Activated CD4-positive, alpha-beta memory T cell treated with anti-CD3 and anti-CD28 coated beads for 36 hours (primary cell): ENCODE measurements around the gene OTOP3. TPM values are rescaled to one million over a fixed set of nuclear protein-coding genes. Genes with fewer than 3 reads are reported as not detected.

Source experiments
- CTCF ChIA-PET: fragments of 350-600 bp; sonication (Branson Sonifier 250); formaldehyde crosslinking; loops from one replicate; lab custom pipeline; 2021; ENCODE audit warnings: antibody characterized with exemption, inconsistent platforms; lab: Charles Lee
- POLR2A ChIA-PET: fragments of 350-600 bp; sonication (Branson Sonifier 250); formaldehyde crosslinking; loops from one replicate; lab custom pipeline; 2021; ENCODE audit warnings: antibody characterized with exemption; lab: Charles Lee
- DNase-seq: peaks from one replicate; pipeline ENCODE4 v3.0.0-alpha.2; 2020
- H3K27ac Mint-ChIP-seq: one replicate; pipeline ENCODE4 v1.8.0; 2021; ENCODE audit warnings: mixed read lengths
- H3K27me3 Mint-ChIP-seq: one replicate; pipeline ENCODE4 v1.8.0; 2021; ENCODE audit warnings: mixed read lengths
- H3K36me3 Mint-ChIP-seq: one replicate; pipeline ENCODE4 v1.8.0; 2021; ENCODE audit warnings: mixed read lengths
- H3K4me1 Mint-ChIP-seq: one replicate; pipeline ENCODE4 v1.8.0; 2021; ENCODE audit warnings: low read depth, mixed read lengths
- H3K4me3 Mint-ChIP-seq: one replicate; pipeline ENCODE4 v1.8.0; 2021; ENCODE audit warnings: mild to moderate bottlenecking, mixed read lengths
- H3K9me3 Mint-ChIP-seq: one replicate; pipeline ENCODE4 v1.8.0; 2021; ENCODE audit warnings: mixed read lengths
- intact Hi-C: fragments of 100-400 bp; cut with micrococcal nuclease; formaldehyde crosslinking; loops from one replicate; pipeline ENCODE4 v1.15.1; 2023
- total RNA-seq, 2 experiments: library from RNA; stranded (reverse); gene quantifications; one replicate each; pipeline ENCODE4 v1.2.3, GENCODE V29; 2021

The OTOP3 gene
- total RNA-seq, 2 experiments from 2014 or later: not detected

- Mint-ChIP-seq H3K27me3 (no peaks in the 10 kb centered on the region), H3K4me3 (no peak overlapping the region), H3K27ac (no peak overlapping the region), H3K4me1 (peaks cover 9% of the 10 kb centered on the region), H3K9me3 (no peaks in the 10 kb centered on the region), H3K36me3 (no peaks in the 10 kb centered on the region)
- CTCF ChIA-PET: interaction anchor here (0.6 to 9.3 kb wide), 40 partner anchors 9 to 385 kb away, joined by 3 to 195 read pairs (median 4); partner anchors contain the start of genes ARMC7, CDR2L, FADS6 and FDXR
- intact Hi-C loops: loop anchor here (1.0 to 5.0 kb wide), 2 partner anchors 35 to 166 kb away; partner anchors contain the start of gene USH1G
- DNase-seq: peak; percentile 85
- POLR2A ChIA-PET: no interaction called here
Observed at GRCh38 chr17:74957935-74958740, 22.4 kb downstream of the OTOP3 start.

DNA sequence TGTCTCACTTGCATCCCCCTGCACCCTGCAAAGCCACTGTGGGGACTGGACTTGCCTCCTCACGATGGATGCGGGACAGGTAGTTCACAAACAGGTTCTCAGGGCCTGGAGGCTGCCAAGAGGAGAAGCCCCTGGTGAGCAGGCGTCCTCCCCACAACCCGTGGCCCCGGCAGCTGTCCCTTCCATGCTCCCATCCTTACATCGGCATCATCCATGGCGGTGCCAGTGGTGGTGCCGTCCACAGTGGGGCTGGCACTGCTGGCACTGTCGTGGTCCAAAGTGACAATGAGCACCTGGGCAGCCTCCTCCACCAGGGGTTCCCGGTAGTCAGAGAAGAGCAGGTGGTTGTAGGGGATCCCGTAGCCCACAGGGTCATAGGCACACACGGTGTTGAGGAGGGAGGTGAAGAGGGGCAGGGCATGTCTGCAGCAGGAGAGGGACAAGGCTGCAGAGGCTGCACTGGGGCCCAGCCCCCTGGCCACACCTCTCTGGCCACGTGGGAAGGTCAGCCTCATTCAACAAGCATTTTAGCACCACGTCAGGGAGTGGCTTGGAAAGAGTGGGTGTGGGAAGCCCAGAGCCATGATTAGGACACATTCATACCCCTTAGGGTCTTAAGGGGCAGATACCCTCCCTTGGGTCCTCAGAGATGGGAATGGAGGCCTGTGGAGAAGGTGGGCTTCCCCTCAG is 24.3 kb downstream of the OTOP3 start:
- Mint-ChIP-seq H3K9me3 (no peaks in the 10 kb centered on the region), H3K36me3 (no peaks in the 10 kb centered on the region), H3K4me1 (peaks cover 9% of the 10 kb centered on the region), H3K27me3 (no peaks in the 10 kb centered on the region), H3K27ac (no peak overlapping the region), H3K4me3 (no peak overlapping the region)
- CTCF ChIA-PET: interaction anchor here (0.8 to 9.3 kb wide), 41 partner anchors 8 to 452 kb away, joined by 3 to 195 read pairs (median 9); partner anchors contain the start of genes ARMC7, ATP5PD, CDR2L and HID1
- intact Hi-C loops: loop anchor here (2.0 to 5.0 kb wide), 4 partner anchors 52 to 222 kb away; partner anchors contain the start of genes MRPL58 and SUMO2
- DNase-seq: no peak
- POLR2A ChIA-PET: interaction anchor here (0.6 to 1.0 kb wide), 2 partner anchors 52 to 287 kb away, joined by 3 read pairs; partner anchors contain the start of gene MRPL58

DNA sequence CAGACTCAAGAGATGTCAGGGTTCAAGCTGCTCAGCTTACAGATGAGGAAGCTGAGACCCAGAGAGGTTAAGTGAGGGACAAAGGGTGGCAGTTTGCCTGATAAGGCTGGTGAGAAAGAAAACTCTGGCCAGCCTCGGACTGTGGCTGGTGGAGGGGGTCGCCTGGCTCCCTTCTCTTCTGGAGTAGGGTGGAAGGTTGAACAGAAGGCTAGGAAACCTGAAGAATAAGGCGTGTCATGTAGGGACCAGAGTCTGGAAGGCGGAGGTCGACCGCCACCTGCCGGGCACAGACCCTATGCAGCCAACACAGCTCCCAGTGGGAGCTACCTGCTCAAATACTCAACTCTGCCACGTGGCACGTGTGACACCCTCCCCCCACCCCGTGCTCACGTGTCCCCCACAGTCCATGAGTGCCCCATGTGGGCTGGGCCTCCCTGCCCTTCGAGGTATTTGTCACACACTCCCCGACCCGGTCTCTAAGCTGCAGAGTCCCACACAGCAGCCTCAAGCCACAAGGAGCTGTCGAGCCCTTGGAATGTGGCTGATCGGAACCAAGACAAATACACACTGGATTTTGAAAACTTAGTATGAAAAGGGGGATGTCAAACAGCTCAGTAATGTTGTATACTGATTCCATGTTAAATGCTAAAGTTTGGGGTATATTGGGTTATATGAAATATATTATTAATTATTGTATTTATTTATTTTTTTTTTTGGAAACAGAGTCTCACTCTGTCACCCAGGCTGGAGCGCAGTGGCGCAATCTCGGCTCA is 25.1 kb downstream of the OTOP3 start:
- H3K27ac Mint-ChIP-seq: no peak overlapping the region

DNA sequence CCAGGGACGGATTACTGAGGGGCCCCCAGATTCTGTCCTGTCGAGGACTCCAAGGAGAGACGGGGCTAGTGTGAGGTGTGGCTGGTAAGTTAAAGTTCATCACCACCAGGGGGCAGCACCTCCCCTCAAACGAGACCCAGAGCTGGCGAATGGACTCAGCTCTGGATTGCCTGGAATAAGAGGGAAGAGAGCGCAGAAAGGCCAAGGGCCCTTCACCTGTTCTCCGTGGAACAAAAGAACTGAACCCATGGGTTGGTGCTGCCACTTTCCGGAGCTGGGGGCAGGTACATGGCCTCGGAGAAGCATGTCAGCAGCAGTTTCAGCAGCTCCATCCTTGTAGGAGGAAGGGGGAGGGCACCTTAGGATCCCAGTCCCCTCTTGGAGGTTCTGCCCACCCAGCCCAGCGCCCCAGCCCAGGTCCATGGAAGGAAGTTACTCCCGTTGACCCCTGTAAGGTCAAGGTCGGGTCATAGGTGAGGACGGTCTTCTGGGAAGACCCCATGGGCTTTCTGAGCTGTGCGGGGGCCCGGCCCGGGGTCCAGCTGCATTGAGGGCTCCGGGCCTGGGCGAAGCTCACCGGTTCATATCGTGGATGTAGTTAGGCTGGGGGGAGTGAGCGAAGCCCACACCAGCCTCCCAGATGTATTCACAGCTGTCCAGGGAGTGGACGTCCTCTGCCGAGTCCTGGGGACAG is 26.1 kb downstream of the OTOP3 start:
- CTCF ChIA-PET: interaction anchor here (0.6 to 9.3 kb wide), 72 partner anchors 10 to 450 kb away, joined by 3 to 195 read pairs (median 6); partner anchors contain the start of genes ARMC7, ATP5PD, CDR2L and FDXR
- peak; percentile 90 for DNase-seq
- Mint-ChIP-seq H3K36me3 (no peaks in the 10 kb centered on the region), H3K27me3 (no peaks in the 10 kb centered on the region), H3K9me3 (no peaks in the 10 kb centered on the region), H3K27ac (no peak overlapping the region), H3K4me1 (peaks cover 9% of the 10 kb centered on the region), H3K4me3 (no peak overlapping the region)
- POLR2A ChIA-PET: interaction anchor here (0.8 to 1.5 kb wide), 6 partner anchors 10 to 153 kb away, joined by 3 to 4 read pairs (median 3); partner anchors contain the start of genes CDR2L, FDXR and MRPL58
- intact Hi-C loops: loop anchor here (1.0 to 5.0 kb wide), 5 partner anchors 50 to 239 kb away; partner anchors contain the start of genes ARMC7, MRPL58 and SUMO2

More for the DNA sequence above, 25.1 kb downstream of the OTOP3 start:
- no peaks in the 10 kb centered on the region for H3K9me3 Mint-ChIP-seq
- ChIA-PET POLR2A (interaction anchor here (1.0 to 1.5 kb wide), 4 partner anchors 27 to 154 kb away, joined by 3 to 4 read pairs (median 3); partner anchors contain the start of genes CDR2L, FDXR and MRPL58), CTCF (interaction anchor here (0.6 to 9.3 kb wide), 71 partner anchors 9 to 593 kb away, joined by 3 to 195 read pairs (median 6); partner anchors contain the start of genes ARMC7, ATP5PD, CDR2L and FDXR)
- intact Hi-C loops: loop anchor here (1.0 to 5.0 kb wide), 5 partner anchors 52 to 241 kb away; partner anchors contain the start of genes ARMC7, MRPL58 and SUMO2
- H3K4me1 Mint-ChIP-seq: peaks cover 9% of the 10 kb centered on the region
- no peaks in the 10 kb centered on the region for H3K36me3 Mint-ChIP-seq
- no peak overlapping the region for H3K4me3 Mint-ChIP-seq
- no peaks in the 10 kb centered on the region for H3K27me3 Mint-ChIP-seq
- DNase-seq: peak; percentile 78

- ChIA-PET POLR2A (interaction anchor here (1.0 to 1.1 kb wide), 2 partner anchors 50 to 72 kb away, joined by 3 to 4 read pairs; partner anchors contain the start of gene MRPL58), CTCF (interaction anchor here (0.9 to 9.3 kb wide), 31 partner anchors 10 to 449 kb away, joined by 3 to 195 read pairs (median 8); partner anchors contain the start of genes ARMC7, CDR2L, HID1 and MIF4GD)
- H3K4me1 Mint-ChIP-seq: peaks cover 9% of the 10 kb centered on the region
- no peaks in the 10 kb centered on the region for H3K9me3 Mint-ChIP-seq
- DNase-seq: no peak
- intact Hi-C loops: loop anchor here (5.0 kb wide), 2 partner anchors 49 to 219 kb away; partner anchors contain the start of genes MRPL58 and SUMO2
- no peaks in the 10 kb centered on the region for H3K36me3 Mint-ChIP-seq
- no peak overlapping the region for H3K4me3 Mint-ChIP-seq
- H3K27me3 Mint-ChIP-seq: no peaks in the 10 kb centered on the region
- no peak overlapping the region for H3K27ac Mint-ChIP-seq
Observed at GRCh38 chr17:74962622-74963394, 27.1 kb downstream of the OTOP3 start.

DNA sequence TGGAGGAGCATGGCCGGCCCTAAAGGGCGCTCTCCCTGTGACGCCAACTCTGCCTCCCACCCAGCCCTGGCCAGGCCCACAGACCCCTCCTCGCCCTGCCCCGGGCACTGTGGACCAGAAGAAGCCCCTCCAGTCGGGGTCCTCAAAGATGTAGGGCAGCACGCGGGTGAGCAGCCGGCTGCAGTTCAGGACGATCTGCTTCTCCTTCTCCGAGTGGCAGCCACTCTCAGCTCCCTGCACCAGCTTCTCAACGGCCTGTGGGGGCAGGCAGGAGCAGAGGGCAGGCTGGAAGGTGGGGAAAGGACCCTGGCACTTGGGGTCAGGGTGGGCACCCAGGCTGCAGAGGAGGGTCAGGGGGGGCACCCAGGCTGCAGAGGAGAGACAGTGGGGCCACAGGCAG is 28.0 kb downstream of the OTOP3 start:
- H3K4me1 Mint-ChIP-seq: peaks cover 6% of the 10 kb centered on the region
- no peaks in the 10 kb centered on the region for H3K9me3 Mint-ChIP-seq
- CTCF ChIA-PET: interaction anchor here (1.2 to 4.3 kb wide), 5 partner anchors 25 to 237 kb away, joined by 3 to 60 read pairs (median 37); partner anchors contain the start of genes CDR2L and MRPL58
- POLR2A ChIA-PET: no interaction called here
- no peak overlapping the region for H3K27ac Mint-ChIP-seq
- intact Hi-C loops: loop anchor here (5.0 kb wide), 2 partner anchors 49 to 219 kb away; partner anchors contain the start of genes MRPL58 and SUMO2
- no peaks in the 10 kb centered on the region for H3K36me3 Mint-ChIP-seq
- H3K4me3 Mint-ChIP-seq: no peak overlapping the region
- no peak for DNase-seq
- no peaks in the 10 kb centered on the region for H3K27me3 Mint-ChIP-seq

DNA sequence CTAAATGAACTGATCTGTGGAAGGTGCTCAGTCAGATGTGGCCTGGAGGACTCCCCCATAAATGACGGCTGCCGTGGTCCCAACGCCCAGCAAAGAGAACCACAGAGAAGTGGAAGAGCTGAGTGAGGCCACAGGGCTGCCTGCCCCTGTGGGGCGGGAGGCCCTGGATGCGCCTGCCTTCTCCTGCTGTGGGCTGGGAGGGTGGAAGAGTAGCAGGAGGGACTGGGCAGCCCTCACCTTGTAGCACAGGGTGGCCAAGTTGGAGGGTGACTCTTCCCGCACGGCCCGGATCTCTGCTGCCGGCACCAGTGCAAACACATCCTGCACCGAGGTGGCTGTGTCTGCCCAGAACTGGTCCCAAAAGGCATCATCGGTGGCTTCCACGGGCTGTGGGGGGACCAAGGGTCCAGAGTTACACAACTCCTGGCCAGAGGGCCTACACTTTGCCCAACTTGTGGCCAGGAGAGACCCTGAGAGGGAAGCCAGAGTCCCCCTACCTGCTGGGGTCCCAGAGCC is 28.6 kb downstream of the OTOP3 start:
- ChIA-PET CTCF (interaction anchor here (1.2 to 4.3 kb wide), 3 partner anchors 24 to 219 kb away, joined by 3 to 39 read pairs (median 4); partner anchors contain the start of genes CDR2L and MRPL58), POLR2A (no interaction called here)
- no peaks in the 10 kb centered on the region for H3K27me3 Mint-ChIP-seq

GRCh38 chr17:74964988-74965622 is 29.4 kb downstream of the OTOP3 start:
- no peak overlapping the region for H3K4me3 Mint-ChIP-seq
- no peaks in the 10 kb centered on the region for H3K27me3 Mint-ChIP-seq
- DNase-seq: no peak

More for the DNA sequence above, 28.6 kb downstream of the OTOP3 start:
- Mint-ChIP-seq H3K27ac (no peak overlapping the region), H3K4me3 (no peak overlapping the region), H3K4me1 (peaks cover 6% of the 10 kb centered on the region), H3K36me3 (no peaks in the 10 kb centered on the region), H3K9me3 (no peaks in the 10 kb centered on the region)
- DNase-seq: no peak
- intact Hi-C loops: loop anchor here (5.0 kb wide), 2 partner anchors 48 to 218 kb away; partner anchors contain the start of genes MRPL58 and SUMO2

DNA sequence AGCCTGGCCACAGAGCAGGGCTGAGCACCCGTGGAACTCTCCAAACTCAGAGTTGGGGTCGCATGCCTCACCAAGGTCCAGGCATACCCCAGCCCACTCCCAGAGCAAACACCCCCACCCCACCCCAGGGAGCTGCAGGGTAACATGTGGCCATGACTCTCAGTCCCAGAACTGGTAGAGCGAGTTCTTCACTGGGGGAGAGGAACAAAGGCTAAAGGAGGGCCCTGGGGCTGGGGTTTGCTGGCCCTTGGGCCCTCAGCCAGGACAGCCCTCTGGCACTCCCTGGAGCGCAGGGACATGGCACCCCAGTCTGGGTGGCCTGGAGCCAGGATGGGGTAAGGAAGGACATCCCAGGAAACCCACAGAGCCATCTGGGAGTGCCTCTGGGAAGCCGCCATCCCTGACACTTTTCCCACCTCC is 32.7 kb downstream of the OTOP3 start:
- POLR2A ChIA-PET: no interaction called here
- intact Hi-C loops: no loop called here

More at GRCh38 chr17:74964988-74965622, 29.4 kb downstream of the OTOP3 start:
- intact Hi-C loops: loop anchor here (5.0 kb wide), 2 partner anchors 47 to 217 kb away; partner anchors contain the start of genes MRPL58 and SUMO2
- H3K4me1 Mint-ChIP-seq: peaks cover 6% of the 10 kb centered on the region
- no peak overlapping the region for H3K27ac Mint-ChIP-seq
- ChIA-PET POLR2A (no interaction called here), CTCF (no interaction called here)
- no peaks in the 10 kb centered on the region for H3K36me3 Mint-ChIP-seq
- no peaks in the 10 kb centered on the region for H3K9me3 Mint-ChIP-seq

More for the DNA sequence above, 32.7 kb downstream of the OTOP3 start:
- DNase-seq: no peak
- Mint-ChIP-seq H3K27ac (no peak overlapping the region), H3K4me3 (no peak overlapping the region), H3K36me3 (no peaks in the 10 kb centered on the region), H3K4me1 (peaks cover 5% of the 10 kb centered on the region), H3K9me3 (no peaks in the 10 kb centered on the region), H3K27me3 (peaks cover 6% of the 10 kb centered on the region)
- CTCF ChIA-PET: interaction anchor here (1.2 to 1.3 kb wide), 2 partner anchors 11 to 233 kb away, joined by 3 to 4 read pairs; no protein-coding TSS in a partner anchor
